Lung microvascular endothelial cell (primary cell): ENCODE data around the gene FOXP1. TPM values are rescaled to one million over a fixed set of nuclear protein-coding genes. Genes with fewer than 3 reads are reported as not detected.
A peak's percentile ranks its signal among the peaks of the same experiment; 100 is the strongest.
"Not testable (repeated sequence)": the region's sequence is repeated elsewhere in the genome, so short reads cannot be mapped to it uniquely, and the experiment has no call there.

Experiments used
- DNase-seq, 2 donors: peaks; one replicate each; pipeline versions ENCODE4 v3.0.0 to v3.0.0-alpha.2; 2010; ENCODE audit warnings: low read depth in 2 of 2
- total RNA-seq: library from RNA; depleted of rRNA; stranded (reverse); fragments of >200 nt; gene quantifications from 2 replicates; pipeline ENCODE4 v1.2.1, GENCODE V29; 2014

The FOXP1 gene
- total RNA-seq, 1 donor from 2014 or later: 75.2 TPM

- peak in 1 of 2 donors; percentile 78 for DNase-seq
Observed at GRCh38 chr3:71532639-71533395, 50.7 kb downstream of the FOXP1 start.

GRCh38 chr3:71530903-71531530, 52.5 kb downstream of the FOXP1 start:
- no peak for DNase-seq

GRCh38 chr3:71528816-71529215, 54.7 kb downstream of the FOXP1 start:
- no peak for DNase-seq

GRCh38 chr3:71526448-71526847, 57.1 kb downstream of the FOXP1 start:
- DNase-seq: not testable (repeated sequence)

GRCh38 chr3:71525391-71525790, 58.1 kb downstream of the FOXP1 start:
- DNase-seq: no peak

- DNase-seq: no peak
Observed at GRCh38 chr3:71524672-71525071, 58.9 kb downstream of the FOXP1 start.

GRCh38 chr3:71523628-71524027, 59.9 kb downstream of the FOXP1 start:
- peak in 1 of 2 donors; percentile 53 for DNase-seq

- peak; percentile 36 to 60 for DNase-seq
Observed at GRCh38 chr3:71521940-71522876, 61.3 kb downstream of the FOXP1 start.

GRCh38 chr3:71521021-71521352, 62.5 kb downstream of the FOXP1 start:
- DNase-seq: no peak

GRCh38 chr3:71520161-71521020, 63.1 kb downstream of the FOXP1 start:
- no peak for DNase-seq

- DNase-seq: no peak
Observed at GRCh38 chr3:71518089-71518488, 65.4 kb downstream of the FOXP1 start.

GRCh38 chr3:71517271-71517791, 66.2 kb downstream of the FOXP1 start:
- no peak for DNase-seq

GRCh38 chr3:71515636-71516365, 67.7 kb downstream of the FOXP1 start:
- DNase-seq: peak; percentile 87 to 90

GRCh38 chr3:71514621-71515020, 68.9 kb downstream of the FOXP1 start:
- DNase-seq: no peak

- no peak for DNase-seq
Observed at GRCh38 chr3:71513515-71513914, 70.0 kb downstream of the FOXP1 start.

GRCh38 chr3:71513081-71513480, 70.4 kb downstream of the FOXP1 start:
- no peak for DNase-seq

GRCh38 chr3:71512544-71512943, 71.0 kb downstream of the FOXP1 start:
- no peak for DNase-seq

GRCh38 chr3:71512000-71512399, 71.5 kb downstream of the FOXP1 start:
- DNase-seq: peak in 1 of 2 donors; percentile 40

GRCh38 chr3:71511446-71511845, 72.1 kb downstream of the FOXP1 start:
- DNase-seq: no peak

- DNase-seq: peak; percentile 40 to 49
Observed at GRCh38 chr3:71511037-71511436, 72.5 kb downstream of the FOXP1 start.
